Brain pericyte (primary cell): ENCODE measurements around the gene ZNF275.
A peak's percentile ranks its signal among the peaks of the same experiment; 100 is the strongest.
"Not testable (repeated sequence)": the region's sequence is repeated elsewhere in the genome, so short reads cannot be mapped to it uniquely, and the experiment has no call there.

Source experiments
- DNase-seq: peaks from one replicate; pipeline ENCODE4 v3.0.0-alpha.2; 2012; ENCODE audit warnings: low read depth, low spot score

ZNF275 gene

GRCh38 chrX:153361781-153362397, 27.9 kb downstream of the ZNF275 start:
- DNase-seq = no peak

GRCh38 chrX:153365670-153366069, 31.7 kb downstream of the ZNF275 start:
- DNase-seq = no peak

DNA sequence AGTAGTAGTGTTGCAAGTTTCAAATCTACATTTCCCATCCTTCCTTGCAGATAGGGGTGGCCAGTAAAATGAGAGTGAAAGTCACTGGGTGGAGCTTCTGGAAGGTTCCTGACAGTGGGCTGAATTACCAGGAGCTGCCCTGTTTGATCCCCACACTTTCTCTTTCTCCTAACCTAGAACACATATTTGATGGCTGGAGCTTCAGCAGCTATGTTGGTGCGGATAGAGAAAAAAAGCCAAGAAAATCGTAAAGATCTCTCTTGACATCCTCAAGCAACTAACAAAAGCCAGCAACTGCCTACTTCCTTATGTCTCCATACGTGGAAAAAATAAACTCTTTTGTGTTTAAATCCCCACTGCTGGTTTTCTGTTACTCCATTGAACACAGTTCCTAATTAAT, 32.2 kb downstream of the ZNF275 start:
- DNase-seq = no peak

DNA sequence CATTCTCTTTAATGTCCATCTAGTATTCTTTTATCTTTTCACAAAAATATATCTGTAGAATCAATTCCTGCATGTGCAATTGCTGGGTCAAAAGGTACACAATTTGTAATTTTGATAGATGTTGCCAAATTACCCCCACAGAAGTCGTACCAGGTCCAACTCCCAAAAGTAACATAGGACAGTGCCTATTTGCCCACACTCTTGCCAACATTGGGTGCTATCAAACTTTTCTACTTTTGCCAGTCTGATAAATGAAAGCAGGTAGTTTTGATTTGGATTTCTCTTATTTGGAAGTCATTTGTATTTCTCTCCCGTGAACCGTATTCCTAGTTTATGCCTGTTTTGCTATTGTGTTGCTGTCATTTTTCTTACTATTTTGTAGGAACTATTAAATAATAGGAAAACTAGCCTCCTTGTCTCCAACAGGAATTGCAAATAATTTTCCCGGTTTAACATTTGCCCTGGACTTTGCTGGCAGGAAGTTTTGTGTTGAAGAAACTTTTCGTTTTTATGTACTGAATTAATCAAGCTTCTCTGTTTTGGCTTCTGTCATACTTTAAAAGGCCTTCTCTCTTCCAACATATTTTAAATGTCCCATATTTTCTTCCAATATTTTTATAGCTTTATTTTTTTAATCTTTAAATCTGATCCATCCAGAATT, 33.1 kb downstream of the ZNF275 start:
- DNase-seq = no peak

- no peak for DNase-seq
These were observed 36.5 kb downstream of the ZNF275 start for GRCh38 chrX:153370293-153371055.

DNA sequence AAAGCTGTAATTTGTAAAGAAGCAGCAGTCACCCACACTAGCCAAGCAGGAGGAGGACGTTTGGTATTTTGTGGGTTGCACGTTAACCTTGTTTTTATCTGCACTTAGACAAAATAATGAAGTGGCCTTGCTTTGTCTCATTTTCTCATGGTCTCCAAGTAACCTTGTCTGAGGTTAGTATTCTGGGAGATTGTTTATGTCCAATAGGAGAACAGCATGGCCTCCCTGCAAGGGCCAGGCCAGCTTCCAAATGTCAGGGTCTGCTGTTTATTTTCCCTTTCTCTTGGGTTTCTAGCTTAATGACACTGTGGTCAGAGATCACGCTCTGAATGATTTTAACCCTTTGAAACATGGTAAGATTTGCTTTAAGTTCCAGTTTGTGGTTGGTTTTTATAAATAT, 37.3 kb downstream of the ZNF275 start:
- no peak for DNase-seq

DNA sequence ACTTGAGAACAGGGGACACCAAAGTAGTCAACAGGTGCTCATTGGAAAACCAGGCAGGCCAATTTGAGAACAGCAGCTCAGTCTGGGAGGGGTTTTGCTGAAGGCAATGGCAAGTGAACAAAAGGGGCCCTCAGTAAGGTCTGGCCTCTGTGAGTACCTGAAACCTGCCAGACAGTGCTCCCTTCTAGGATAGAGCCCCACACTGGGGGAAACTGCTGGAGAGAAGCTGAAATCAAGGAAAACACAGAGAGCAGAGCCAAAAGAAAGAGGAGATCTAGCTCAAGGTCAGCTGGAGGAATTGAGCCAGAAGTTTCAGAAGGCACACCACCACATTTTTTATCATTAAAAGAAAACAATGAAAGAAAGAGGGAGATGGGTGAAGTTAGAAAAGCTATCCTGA, 39.0 kb downstream of the ZNF275 start:
- DNase-seq = no peak

GRCh38 chrX:153374426-153374825, 40.5 kb downstream of the ZNF275 start:
- no peak for DNase-seq

DNA sequence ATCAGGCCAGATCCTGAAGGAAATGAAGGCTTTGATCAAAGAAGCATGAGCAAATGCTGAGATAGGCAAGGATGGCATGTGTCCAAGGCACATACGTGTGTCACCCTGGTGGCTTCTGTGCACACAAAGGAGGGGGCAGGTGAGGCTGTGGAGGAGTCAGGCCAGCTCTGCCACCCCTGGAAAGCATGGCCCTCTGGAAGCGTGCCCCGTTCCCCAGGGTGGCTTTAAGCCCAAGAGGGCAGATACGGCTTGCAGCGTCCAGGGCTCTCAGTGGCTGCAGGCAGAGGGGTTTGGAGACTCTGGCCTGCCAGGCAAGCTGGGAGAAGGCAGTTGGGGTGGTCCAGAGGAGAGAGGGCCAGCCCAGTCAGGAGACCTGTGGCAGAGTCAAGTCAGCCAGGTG, 41.6 kb downstream of the ZNF275 start:
- no peak for DNase-seq

DNA sequence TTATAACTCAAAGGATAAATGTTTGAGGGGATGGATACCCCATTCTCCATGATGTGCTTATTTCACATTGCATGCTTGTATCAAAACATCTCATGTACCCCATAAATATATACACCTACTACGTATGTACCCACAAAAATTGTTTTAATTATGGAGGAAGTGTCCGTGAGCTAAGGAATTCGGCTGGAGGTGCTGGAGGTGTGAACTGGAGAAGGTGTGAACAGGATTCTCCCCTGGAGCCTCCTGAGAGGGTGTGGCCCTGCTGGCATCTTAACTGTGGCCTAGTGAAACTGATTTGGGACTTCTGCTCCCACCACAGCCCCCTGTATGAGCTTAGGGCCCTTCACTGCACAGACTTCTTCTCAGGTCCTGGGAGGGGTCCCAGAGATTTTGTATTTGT, 43.8 kb downstream of the ZNF275 start:
- DNase-seq = no peak

GRCh38 chrX:153378607-153379006, 44.7 kb downstream of the ZNF275 start:
- no peak for DNase-seq

DNA sequence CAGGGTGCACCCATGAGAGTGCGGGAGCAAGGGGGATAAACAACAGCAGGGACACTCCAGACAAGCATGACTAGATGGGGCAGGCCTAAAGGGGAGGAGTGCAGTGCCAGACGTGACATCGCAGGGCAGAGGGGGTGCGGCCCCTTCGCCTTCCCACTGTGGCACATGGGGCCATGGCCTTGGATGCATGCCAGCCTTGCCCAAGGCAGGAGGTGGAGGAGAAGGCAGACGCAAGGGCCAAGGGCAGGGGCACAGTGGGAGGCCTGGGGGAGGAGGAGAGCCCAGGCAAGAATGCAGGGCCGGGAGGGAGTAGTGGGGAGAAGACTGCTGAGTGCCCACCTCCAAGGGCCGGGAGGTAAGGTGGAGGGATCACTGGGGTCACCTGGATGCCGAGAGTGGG, 45.6 kb downstream of the ZNF275 start:
- no peak for DNase-seq

- no peak for DNase-seq
These were observed 46.1 kb downstream of the ZNF275 start for GRCh38 chrX:153379971-153380581.

GRCh38 chrX:153380691-153381090, 46.7 kb downstream of the ZNF275 start:
- no peak for DNase-seq

DNA sequence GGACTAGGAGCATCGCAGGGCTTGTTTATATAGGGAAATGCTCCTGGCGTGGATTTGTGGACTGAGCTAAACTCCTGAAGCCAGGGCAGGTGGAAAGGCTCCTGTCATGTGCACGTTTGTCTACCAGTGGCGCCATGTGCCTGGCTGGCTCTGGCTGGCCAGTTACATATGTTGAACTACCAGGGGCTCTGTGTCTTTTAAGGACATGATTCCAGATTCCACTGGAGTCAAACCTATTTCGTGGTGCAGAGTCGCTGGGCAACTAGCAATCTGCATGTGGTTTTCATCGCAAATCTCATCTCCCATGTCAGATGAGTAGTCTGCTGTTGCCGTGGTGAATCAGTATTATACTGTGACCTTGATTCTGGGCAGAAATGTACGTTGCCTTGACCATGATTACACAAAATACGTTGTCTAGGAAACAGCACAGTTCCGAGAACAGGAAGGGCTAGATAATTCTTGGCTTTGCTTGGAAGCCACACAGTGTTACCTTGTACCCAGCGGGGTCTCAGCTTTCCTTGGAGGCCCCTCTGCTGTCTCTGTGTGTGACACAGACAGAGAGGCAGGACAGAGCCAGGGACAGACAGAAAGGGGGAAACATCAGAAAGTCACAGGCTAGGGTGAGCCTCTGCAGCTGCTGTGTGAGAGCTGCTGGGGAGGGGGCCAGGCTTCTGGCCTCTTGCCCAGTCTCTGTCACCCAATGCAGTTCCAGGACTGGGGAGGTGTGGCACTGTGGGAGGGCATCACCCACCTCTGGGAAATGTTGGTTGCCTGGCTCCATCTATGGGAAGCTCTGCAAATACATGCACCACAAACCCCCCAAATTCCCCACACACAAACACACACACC, 48.0 kb downstream of the ZNF275 start:
- peak; percentile 51 for DNase-seq

- no peak for DNase-seq
These were observed 48.9 kb downstream of the ZNF275 start for GRCh38 chrX:153382563-153383482.

DNA sequence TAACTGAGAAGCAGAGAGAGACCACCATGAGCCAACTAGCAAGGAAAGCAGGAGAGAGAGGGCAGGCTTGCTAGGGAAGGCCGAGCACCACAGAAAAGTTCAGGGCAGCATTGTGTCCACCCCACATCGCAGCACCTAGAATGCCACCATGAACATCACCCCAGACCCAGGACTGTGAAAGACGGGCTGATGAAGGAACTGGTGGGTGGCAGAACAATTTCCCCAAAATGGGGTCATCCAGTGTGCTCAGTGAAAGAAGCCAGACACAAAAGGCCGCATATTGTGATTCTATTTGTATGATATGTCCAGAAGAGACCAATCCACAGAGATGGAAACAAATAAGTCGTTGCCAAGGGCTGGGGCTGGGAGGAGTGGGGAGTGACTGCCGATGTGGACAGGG, 50.4 kb downstream of the ZNF275 start:
- DNase-seq = no peak

- DNase-seq = not testable (repeated sequence)
These were observed 51.0 kb downstream of the ZNF275 start for GRCh38 chrX:153384973-153385372.

DNA sequence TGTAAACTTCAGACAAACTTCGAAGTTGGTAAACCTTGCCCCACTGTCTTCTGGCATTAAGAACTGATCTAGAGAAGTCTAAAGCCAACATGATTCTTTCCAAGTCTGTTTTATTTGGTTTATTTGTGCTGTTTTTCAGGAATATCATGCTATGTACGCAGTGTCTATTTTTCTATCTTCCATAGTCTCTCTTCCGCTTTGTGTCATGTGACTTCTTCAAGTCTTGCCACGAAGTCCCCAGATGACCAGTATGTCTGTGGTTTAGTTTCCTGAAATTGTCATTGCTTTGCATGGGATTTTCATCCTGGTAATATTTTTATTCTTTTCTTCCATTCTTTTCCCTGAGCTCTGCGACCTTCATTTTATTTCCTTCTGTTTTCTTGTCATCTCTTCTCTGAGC, 52.1 kb downstream of the ZNF275 start:
- no peak for DNase-seq

DNA sequence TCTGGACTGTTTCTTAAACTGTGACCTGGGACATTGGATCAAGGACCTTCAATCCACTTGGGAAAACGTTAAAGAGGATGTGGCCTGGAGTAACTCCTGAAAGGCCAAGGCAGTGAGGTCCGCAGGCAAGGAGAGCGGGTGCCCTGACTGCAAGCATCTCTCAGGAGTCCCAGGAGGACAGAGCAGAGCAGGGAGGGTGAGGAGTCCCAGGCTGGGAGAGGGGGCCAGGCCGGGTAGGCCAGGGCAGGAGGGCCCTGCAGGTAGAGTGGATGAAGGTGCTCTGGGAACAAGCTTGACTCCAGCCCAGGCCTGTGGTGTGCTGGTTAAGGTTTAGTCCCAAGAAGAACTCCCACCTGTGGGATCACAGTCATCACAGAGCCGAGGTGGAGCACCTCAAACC, 53.4 kb downstream of the ZNF275 start:
- DNase-seq = no peak
